Neural progenitor cell (in vitro differentiated cells): ENCODE results near the gene MPZL3.

Experiments
- CTCF ChIP-seq: fragments of 200-600 bp; sonication (generic); IDR thresholded peaks from 2 replicates; pipeline ENCODE4 v1.5.1; 2017; ENCODE audit warnings: antibody characterized with exemption, mild to moderate bottlenecking
- EZH2 ChIP-seq: fragments of 200-600 bp; sonication (generic); IDR thresholded peaks from 2 replicates; pipeline ENCODE4 v1.6.1; 2017; ENCODE audit warnings: antibody characterized with exemption, mild to moderate bottlenecking, moderate library complexity
- EZH2phosphoT487 ChIP-seq: fragments of 200-600 bp; sonication (generic); IDR thresholded peaks from 2 replicates; pipeline ENCODE4 v1.6.1; 2017; ENCODE audit warnings: antibody characterized with exemption

- TF ChIP-seq CTCF (no peak), EZH2phosphoT487 (no peak), EZH2 (no peak)
These were observed 46.4 kb downstream of the MPZL3 start for GRCh38 chr11:118205606-118206378.
